T-helper 2 cell (primary cell): ENCODE results near the gene PDZD11.
A peak's percentile ranks its signal among the peaks of the same experiment; 100 is the strongest.
"Not testable (repeated sequence)": the region's sequence is repeated elsewhere in the genome, so short reads cannot be mapped to it uniquely, and the experiment has no call there.

Experiments used
- DNase-seq, 5 experiments: peaks; one replicate each; pipeline versions ENCODE4 v3.0.0 to v3.0.0-alpha.2; 2012 to 2022

Gene PDZD11

GRCh38 chrX:70257423-70258288 lies 32.1 kb downstream of the PDZD11 start:
- peak in 1 of 5 experiments; percentile 15 for DNase-seq

- DNase-seq = no peak
These were observed 34.3 kb downstream of the PDZD11 start for GRCh38 chrX:70255452-70255851.

DNA sequence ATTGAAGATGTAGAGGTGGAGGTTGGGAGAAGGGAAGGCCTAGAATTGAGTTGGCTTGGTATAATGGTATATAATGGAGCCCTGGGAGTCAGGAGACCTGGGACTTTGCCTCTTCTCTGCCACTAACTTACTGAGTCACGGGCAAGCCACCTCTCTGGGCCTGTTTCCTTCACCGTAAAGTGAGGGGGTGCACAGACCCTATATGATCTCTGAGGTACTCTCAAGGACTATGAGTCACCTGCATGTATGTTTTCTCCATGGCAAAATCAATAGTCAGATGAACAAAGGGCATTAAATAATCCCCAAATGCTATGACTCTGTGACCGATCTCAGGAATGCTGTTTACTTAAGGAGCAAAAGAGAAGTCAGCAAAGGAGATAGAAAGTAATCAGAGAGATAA lies 34.8 kb downstream of the PDZD11 start:
- no peak for DNase-seq

GRCh38 chrX:70254063-70254400 lies 35.7 kb downstream of the PDZD11 start:
- DNase-seq = no peak

DNA sequence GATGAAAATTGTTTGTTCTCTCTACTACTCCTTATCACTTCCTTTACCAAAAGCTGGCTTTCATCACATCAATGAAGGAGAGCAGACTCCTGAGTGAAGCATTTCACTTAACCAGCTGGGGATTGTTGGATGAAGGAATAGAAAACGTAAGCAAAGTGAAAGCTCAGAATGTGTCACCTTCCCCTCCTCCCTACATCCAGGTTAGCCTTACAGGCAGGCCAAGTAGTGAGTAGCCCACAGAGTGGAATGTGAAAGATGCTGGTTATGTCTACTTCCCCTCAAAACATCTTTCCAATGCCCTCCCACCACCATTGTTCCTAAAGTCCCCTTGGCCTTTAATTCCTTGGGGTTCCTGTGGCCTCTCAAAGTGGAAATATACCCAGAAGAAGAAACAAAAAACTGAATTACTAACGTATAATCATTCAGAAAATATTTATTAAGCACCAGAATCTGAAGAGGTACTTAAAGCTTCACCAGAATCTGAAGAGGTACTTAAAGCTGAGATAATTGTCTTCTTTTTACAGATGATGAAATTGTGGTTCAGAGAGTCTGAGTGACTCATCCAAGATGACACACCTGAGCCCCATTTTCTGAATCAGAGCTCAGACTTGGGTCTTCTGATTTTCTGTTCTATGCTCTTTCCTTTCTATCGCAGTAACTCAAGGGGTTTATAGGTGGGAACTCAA lies 36.2 kb downstream of the PDZD11 start:
- DNase-seq = no peak

DNA sequence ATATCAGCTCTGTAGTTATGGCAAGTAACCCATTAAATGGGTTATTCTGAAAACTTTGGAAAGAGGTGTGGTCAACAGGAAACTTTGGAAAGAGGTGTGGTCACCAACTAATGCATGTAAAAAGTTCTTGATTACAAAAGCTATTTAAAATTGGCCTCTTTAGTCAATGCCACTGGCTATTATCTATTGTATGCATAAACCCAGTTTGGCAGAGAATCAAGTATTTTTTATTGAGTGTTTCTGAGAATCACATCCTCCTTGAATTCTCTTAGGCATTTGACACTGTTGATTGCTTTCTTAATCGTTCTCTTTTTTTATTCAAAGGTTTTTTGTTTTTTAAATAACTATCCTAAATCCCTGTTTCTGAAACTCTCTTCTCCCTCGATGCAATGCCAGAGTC lies 37.2 kb downstream of the PDZD11 start:
- no peak for DNase-seq

DNA sequence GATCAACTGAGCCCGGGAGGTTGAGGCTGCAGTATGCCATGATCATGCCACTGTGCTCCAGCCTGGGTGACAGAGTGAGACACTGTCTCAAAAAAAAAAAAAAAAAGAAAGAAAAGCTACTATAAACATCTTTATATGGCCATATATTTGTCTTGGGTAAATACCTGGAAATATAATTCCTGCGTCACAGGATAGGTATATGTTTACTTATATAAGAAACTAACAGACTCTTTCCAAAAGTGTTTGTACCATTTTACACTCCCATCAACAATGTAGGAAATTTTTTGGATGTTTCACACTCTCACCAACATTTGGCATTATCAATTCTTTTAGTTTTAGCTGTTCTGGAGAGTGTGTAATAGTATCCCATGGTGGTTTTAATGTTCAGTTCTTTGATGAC lies 42.5 kb downstream of the PDZD11 start:
- DNase-seq = no peak

DNA sequence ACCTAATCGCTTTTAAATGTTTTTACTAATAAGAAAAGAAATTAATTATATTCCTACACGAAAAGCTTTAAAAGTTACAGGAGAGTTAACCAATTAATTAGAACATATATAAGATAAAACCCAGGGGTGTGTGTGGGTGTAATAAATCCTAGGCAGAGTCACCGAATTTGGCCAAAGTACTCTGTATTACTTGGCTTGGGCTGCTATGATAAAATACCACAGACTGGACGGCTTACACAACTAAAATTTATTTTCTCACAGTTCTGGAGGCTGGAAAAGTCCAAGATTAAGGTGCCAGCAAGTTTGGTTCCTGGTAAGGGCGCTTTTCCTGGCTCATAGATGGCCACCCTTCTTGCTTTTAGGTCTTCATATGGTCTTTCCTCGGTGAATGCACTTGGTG lies 44.8 kb downstream of the PDZD11 start:
- DNase-seq = no peak

DNA sequence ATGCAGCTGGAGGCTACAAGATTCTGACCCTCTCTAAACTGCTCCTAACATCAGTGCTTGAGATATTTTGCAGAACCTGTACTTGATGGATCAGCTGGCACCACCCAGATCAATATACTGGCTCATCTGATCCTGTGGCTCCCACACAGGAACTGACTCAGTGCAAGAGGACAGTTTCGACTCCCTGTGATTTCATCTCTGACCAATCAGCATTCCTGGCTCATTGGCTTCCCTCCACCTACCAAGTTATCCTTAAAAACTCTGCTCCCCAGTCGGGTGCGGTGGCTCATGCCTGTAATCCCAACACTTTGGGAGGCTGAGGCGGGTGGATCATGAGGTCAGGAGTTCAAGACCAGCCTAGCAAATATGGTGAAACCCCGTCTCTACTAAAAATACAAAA lies 46.1 kb downstream of the PDZD11 start:
- DNase-seq = not testable (repeated sequence)

- no peak for DNase-seq
These were observed 48.2 kb downstream of the PDZD11 start for GRCh38 chrX:70241501-70241900.

GRCh38 chrX:70240751-70241150 lies 49.0 kb downstream of the PDZD11 start:
- DNase-seq = no peak
